ENCODE data around the gene GDF11.

Gene GDF11

GRCh38 chr12:55715833-55716581, 26.9 kb upstream of the GDF11 start, which contains the start of gene BLOC1S1:
Gene BLOC1S1, plus strand, starts transcription at chr12:55716046. Its CDS starts 6 bp downstream, at chr12:55716052.
- H3K27me3 ChIP-seq, result no peaks in the 10 kb centered on the region
- no peak for TF ChIP-seq Cebpa-rat (IDR thresholded peaks at IDR 0.05)
- no peaks in the 10 kb centered on the region for H4K20me1 ChIP-seq
- H3K4me3 ChIP-seq, result peak within 1 kb of the TSS; percentile 82
- peak within 1 kb of the TSS; percentile 82 for H3K9ac ChIP-seq
- no peaks in the 10 kb centered on the region for H3K9me3 ChIP-seq
- peaks cover 12% of the 10 kb centered on the region; the same call in 1 of the 2 replicates for H3K36me3 ChIP-seq
- H3K4me2 ChIP-seq, result peak within 1 kb of the TSS; percentile 93
- peak within 1 kb of the TSS; percentile 85 for H3K27ac ChIP-seq
- peaks cover 55% of the 10 kb centered on the region for H3K4me1 ChIP-seq

- no peaks in the 10 kb centered on the region for H3K9me3 ChIP-seq
- TF ChIP-seq Cebpa-rat (IDR thresholded peaks at IDR 0.05), result no peak
- H3K36me3 ChIP-seq, result peaks cover 17% of the 10 kb centered on the region; the same call in 1 of the 2 replicates
- peak overlapping the region; percentile 82 for H3K4me3 ChIP-seq
- H3K27ac ChIP-seq, result peak overlapping the region; percentile 85
- H3K27me3 ChIP-seq, result no peaks in the 10 kb centered on the region
- peak overlapping the region; percentile 82 for H3K9ac ChIP-seq
- no peaks in the 10 kb centered on the region for H4K20me1 ChIP-seq
- H3K4me2 ChIP-seq, result peak overlapping the region; percentile 93
- H3K4me1 ChIP-seq, result peaks cover 61% of the 10 kb centered on the region
Measured at GRCh38 chr12:55716582-55716957, 26.4 kb upstream of the GDF11 start.

- peak overlapping the region; percentile 93 for H3K4me2 ChIP-seq
- no peaks in the 10 kb centered on the region for H3K9me3 ChIP-seq
- H3K9ac ChIP-seq, result peak overlapping the region; percentile 82
- H3K36me3 ChIP-seq, result peaks cover 21% of the 10 kb centered on the region; the same call in 1 of the 2 replicates
- no peaks in the 10 kb centered on the region for H4K20me1 ChIP-seq
- H3K4me3 ChIP-seq, result peak overlapping the region; percentile 82
- H3K27ac ChIP-seq, result peak overlapping the region; percentile 85; the same call in 1 of the 2 replicates
- TF ChIP-seq Cebpa-rat (IDR thresholded peaks at IDR 0.05), result no peak
- H3K4me1 ChIP-seq, result peaks cover 68% of the 10 kb centered on the region
- H3K27me3 ChIP-seq, result no peaks in the 10 kb centered on the region
Measured at GRCh38 chr12:55717011-55718007, 25.6 kb upstream of the GDF11 start.

GRCh38 chr12:55718015-55718414, 24.9 kb upstream of the GDF11 start:
- peak overlapping the region; percentile 82; the same call in 1 of the 2 replicates for H3K9ac ChIP-seq
- TF ChIP-seq Cebpa-rat (IDR thresholded peaks at IDR 0.05), result no peak
- peak overlapping the region; percentile 93 for H3K4me2 ChIP-seq
- H3K27me3 ChIP-seq, result no peaks in the 10 kb centered on the region
- H3K36me3 ChIP-seq, result peaks cover 21% of the 10 kb centered on the region; the same call in 1 of the 2 replicates
- H3K27ac ChIP-seq, result no peak overlapping the region
- no peaks in the 10 kb centered on the region for H3K9me3 ChIP-seq
- H4K20me1 ChIP-seq, result no peaks in the 10 kb centered on the region
- H3K4me3 ChIP-seq, result no peak overlapping the region
- peaks cover 75% of the 10 kb centered on the region for H3K4me1 ChIP-seq

- 0 out of 2 replicates have a peak overlapping the region, but pooled peaks have one; percentile 13 for H3K4me2 ChIP-seq
- H3K9me3 ChIP-seq, result no peaks in the 10 kb centered on the region
- H3K9ac ChIP-seq, result no peak overlapping the region
- no peak for TF ChIP-seq Cebpa-rat (IDR thresholded peaks at IDR 0.05)
- H4K20me1 ChIP-seq, result no peaks in the 10 kb centered on the region
- no peak overlapping the region for H3K27ac ChIP-seq
- H3K4me1 ChIP-seq, result peaks cover 82% of the 10 kb centered on the region
- no peaks in the 10 kb centered on the region for H3K27me3 ChIP-seq
- H3K36me3 ChIP-seq, result peaks cover 23% of the 10 kb centered on the region; the same call in 1 of the 2 replicates
- no peak overlapping the region for H3K4me3 ChIP-seq
Measured at GRCh38 chr12:55718624-55719275, 24.2 kb upstream of the GDF11 start.

- no peak for TF ChIP-seq Cebpa-rat (IDR thresholded peaks at IDR 0.05)
- 0 out of 2 replicates have a peak overlapping the region, but pooled peaks have one; percentile 13 for H3K4me2 ChIP-seq
- H3K27me3 ChIP-seq, result no peaks in the 10 kb centered on the region
- H3K4me3 ChIP-seq, result no peak overlapping the region
- no peaks in the 10 kb centered on the region for H3K9me3 ChIP-seq
- no peaks in the 10 kb centered on the region for H4K20me1 ChIP-seq
- H3K9ac ChIP-seq, result no peak overlapping the region
- no peak overlapping the region for H3K27ac ChIP-seq
- H3K36me3 ChIP-seq, result peaks cover 29% of the 10 kb centered on the region; the same call in 1 of the 2 replicates
- peaks cover 89% of the 10 kb centered on the region for H3K4me1 ChIP-seq
Measured at GRCh38 chr12:55719371-55719770, 23.6 kb upstream of the GDF11 start.

GRCh38 chr12:55720071-55720564, 22.8 kb upstream of the GDF11 start, which contains the start of gene RDH5:
Gene RDH5, plus strand, starts transcription at chr12:55720393. Its CDS starts 792 bp downstream, at chr12:55721185.
- no peak for TF ChIP-seq Cebpa-rat (IDR thresholded peaks at IDR 0.05)
- H3K27ac ChIP-seq, result no peak within 1 kb of the TSS
- H3K9ac ChIP-seq, result peak within 1 kb of the TSS; percentile 11; the same call in 1 of the 2 replicates
- no peak within 1 kb of the TSS for H3K4me3 ChIP-seq
- no peaks in the 10 kb centered on the region for H3K9me3 ChIP-seq
- H3K36me3 ChIP-seq, result peaks cover 35% of the 10 kb centered on the region
- H3K4me1 ChIP-seq, result peaks cover 93% of the 10 kb centered on the region
- H3K4me2 ChIP-seq, result peak within 1 kb of the TSS; percentile 18
- H4K20me1 ChIP-seq, result peaks cover 4% of the 10 kb centered on the region; the same call in 1 of the 2 replicates
- no peaks in the 10 kb centered on the region for H3K27me3 ChIP-seq

GRCh38 chr12:55720894-55721444, 22.0 kb upstream of the GDF11 start:
- H3K9ac ChIP-seq, result no peak overlapping the region
- peaks cover 43% of the 10 kb centered on the region for H3K36me3 ChIP-seq
- H3K4me3 ChIP-seq, result no peak overlapping the region
- TF ChIP-seq Cebpa-rat (IDR thresholded peaks at IDR 0.05), result peak; percentile 23; the same call in 1 of the 2 replicates
- no peaks in the 10 kb centered on the region for H3K27me3 ChIP-seq
- peaks cover 91% of the 10 kb centered on the region for H3K4me1 ChIP-seq
- H3K27ac ChIP-seq, result no peak overlapping the region
- no peaks in the 10 kb centered on the region for H3K9me3 ChIP-seq
- H4K20me1 ChIP-seq, result peaks cover 9% of the 10 kb centered on the region; the same call in 1 of the 2 replicates
- peak overlapping the region; percentile 18; the same call in 1 of the 2 replicates for H3K4me2 ChIP-seq
